OCI-LY3 (cell line): ENCODE results near the gene ALKAL2.

Source experiments
- H2AFZ ChIP-seq: fragments of 200-600, 300-600 bp; shearing (Covaris generic); 2 replicates; pipeline ENCODE4 v1.6.0; 2014; ENCODE audit warnings: antibody characterized with exemption, low read depth, low read length
- H3K27ac ChIP-seq: fragments of 200-600, 300-600 bp; sonication (generic); 2 replicates; pipeline ENCODE4 v1.5.1; 2014; ENCODE audit warnings: mild to moderate bottlenecking, low read length, moderate library complexity, mixed read lengths
- H3K27me3 ChIP-seq: fragments of 200-600, 300-600 bp; sonication (generic); 2 replicates; pipeline ENCODE4 v1.6.1; 2014; ENCODE audit warnings: low read depth, low read length, mixed read lengths
- H3K36me3 ChIP-seq: fragments of 200-600, 300-600 bp; sonication (generic); replicated peaks from 2 replicates; pipeline ENCODE3; 2014; ENCODE audit warnings: low read depth, low read length, mixed read lengths
- H3K4me1 ChIP-seq: fragments of 300-600, 200-600 bp; sonication (generic); 2 replicates; pipeline ENCODE4 v1.6.1; 2014; ENCODE audit warnings: low read length, mixed read lengths
- H3K4me2 ChIP-seq: fragments of 200-600, 300-600 bp; sonication (generic); 2 replicates; pipeline ENCODE4 v1.6.1; 2014; ENCODE audit warnings: low read length, mixed read lengths
- H3K4me3 ChIP-seq: fragments of 300-600, 200-600 bp; sonication (generic); 2 replicates; pipeline ENCODE4 v1.5.1; 2014; ENCODE audit warnings: antibody characterized with exemption, mild to moderate bottlenecking, low read length, moderate library complexity
- H3K79me2 ChIP-seq: fragments of 300-600, 200-600 bp; shearing (Covaris generic); 2 replicates; pipeline ENCODE4 v1.6.1; 2014; ENCODE audit warnings: mild to moderate bottlenecking, low read length, mixed read lengths
- H3K9ac ChIP-seq: fragments of 300-600, 200-600 bp; shearing (Covaris generic); 2 replicates; pipeline ENCODE4 v1.6.0; 2014; ENCODE audit warnings: mild to moderate bottlenecking, low read length, moderate library complexity
- H3K9me3 ChIP-seq: fragments of 200-600, 300-600 bp; shearing (Covaris generic); 2 replicates; pipeline ENCODE4 v1.6.1; 2014; ENCODE audit warnings: low read length, mixed read lengths; ENCODE audit not compliant: insufficient read depth
- H4K20me1 ChIP-seq: fragments of 200-600, 300-600 bp; sonication (generic); 2 replicates; pipeline ENCODE4 v1.6.1; 2016; ENCODE audit warnings: low read length, mixed read lengths; ENCODE audit not compliant: insufficient read depth
- EZH2phosphoT487 ChIP-seq: fragments of 200-600 bp; shearing (Covaris generic); IDR thresholded peaks from 2 replicates; pipeline ENCODE4 v1.6.1; 2018; ENCODE audit warnings: antibody characterized with exemption, mixed run types, low read depth
- TF ChIP-seq, protein P1 (sequence below): fragments of 200-600, 300-600 bp; sonication (generic); IDR thresholded peaks from 2 replicates; pipeline ENCODE4 v1.5.1; 2014; ENCODE audit warnings: antibody characterized with exemption, low read length, low read depth

ALKAL2 gene

DNA sequence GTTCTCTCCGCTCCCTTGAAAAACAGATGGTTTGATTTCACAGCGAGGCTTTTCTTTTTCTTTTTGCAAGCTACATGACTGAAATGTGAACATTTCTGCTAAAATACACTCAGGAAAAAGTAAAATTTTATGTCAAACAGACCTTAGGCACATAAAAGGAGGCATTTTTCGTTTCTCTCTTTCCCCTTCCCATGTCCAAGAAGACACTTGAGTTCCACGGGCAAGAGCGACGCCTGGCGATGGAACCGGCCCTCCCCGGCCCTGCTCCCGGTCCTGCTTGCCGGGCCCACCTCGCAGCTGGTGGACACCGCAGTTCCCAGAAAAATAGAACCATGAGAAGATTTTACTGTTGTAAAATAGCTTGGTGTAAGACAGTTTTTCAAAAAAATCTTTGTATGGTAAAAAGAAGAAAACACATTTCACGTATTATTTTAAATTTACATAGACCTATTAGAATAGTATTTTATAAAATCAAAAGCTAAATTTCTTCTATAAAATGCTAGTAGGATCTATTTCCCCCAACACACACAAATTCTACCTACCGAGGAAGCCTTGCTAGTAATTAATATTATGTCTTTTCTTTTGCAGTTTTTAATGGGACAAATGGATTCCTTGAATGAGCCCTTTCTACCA, 2.3 kb upstream of the ALKAL2 start:
- H4K20me1 ChIP-seq = no peaks in the 10 kb centered on the region
- no peak overlapping the region for H3K9ac ChIP-seq
- no peaks in the 10 kb centered on the region for H3K79me2 ChIP-seq
- no peak for TF ChIP-seq EZH2phosphoT487
- TF ChIP-seq, protein P1, sequence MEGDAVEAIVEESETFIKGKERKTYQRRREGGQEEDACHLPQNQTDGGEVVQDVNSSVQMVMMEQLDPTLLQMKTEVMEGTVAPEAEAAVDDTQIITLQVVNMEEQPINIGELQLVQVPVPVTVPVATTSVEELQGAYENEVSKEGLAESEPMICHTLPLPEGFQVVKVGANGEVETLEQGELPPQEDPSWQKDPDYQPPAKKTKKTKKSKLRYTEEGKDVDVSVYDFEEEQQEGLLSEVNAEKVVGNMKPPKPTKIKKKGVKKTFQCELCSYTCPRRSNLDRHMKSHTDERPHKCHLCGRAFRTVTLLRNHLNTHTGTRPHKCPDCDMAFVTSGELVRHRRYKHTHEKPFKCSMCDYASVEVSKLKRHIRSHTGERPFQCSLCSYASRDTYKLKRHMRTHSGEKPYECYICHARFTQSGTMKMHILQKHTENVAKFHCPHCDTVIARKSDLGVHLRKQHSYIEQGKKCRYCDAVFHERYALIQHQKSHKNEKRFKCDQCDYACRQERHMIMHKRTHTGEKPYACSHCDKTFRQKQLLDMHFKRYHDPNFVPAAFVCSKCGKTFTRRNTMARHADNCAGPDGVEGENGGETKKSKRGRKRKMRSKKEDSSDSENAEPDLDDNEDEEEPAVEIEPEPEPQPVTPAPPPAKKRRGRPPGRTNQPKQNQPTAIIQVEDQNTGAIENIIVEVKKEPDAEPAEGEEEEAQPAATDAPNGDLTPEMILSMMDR = no peak
- no peak overlapping the region for H3K4me2 ChIP-seq
- H3K4me3 ChIP-seq = no peak overlapping the region
- H3K9me3 ChIP-seq = no peaks in the 10 kb centered on the region
- H2AFZ ChIP-seq = no peak overlapping the region
- no peaks in the 10 kb centered on the region for H3K4me1 ChIP-seq
- peaks cover 4% of the 10 kb centered on the region for H3K36me3 ChIP-seq
- H3K27ac ChIP-seq = no peak overlapping the region
- H3K27me3 ChIP-seq = no peaks in the 10 kb centered on the region

DNA sequence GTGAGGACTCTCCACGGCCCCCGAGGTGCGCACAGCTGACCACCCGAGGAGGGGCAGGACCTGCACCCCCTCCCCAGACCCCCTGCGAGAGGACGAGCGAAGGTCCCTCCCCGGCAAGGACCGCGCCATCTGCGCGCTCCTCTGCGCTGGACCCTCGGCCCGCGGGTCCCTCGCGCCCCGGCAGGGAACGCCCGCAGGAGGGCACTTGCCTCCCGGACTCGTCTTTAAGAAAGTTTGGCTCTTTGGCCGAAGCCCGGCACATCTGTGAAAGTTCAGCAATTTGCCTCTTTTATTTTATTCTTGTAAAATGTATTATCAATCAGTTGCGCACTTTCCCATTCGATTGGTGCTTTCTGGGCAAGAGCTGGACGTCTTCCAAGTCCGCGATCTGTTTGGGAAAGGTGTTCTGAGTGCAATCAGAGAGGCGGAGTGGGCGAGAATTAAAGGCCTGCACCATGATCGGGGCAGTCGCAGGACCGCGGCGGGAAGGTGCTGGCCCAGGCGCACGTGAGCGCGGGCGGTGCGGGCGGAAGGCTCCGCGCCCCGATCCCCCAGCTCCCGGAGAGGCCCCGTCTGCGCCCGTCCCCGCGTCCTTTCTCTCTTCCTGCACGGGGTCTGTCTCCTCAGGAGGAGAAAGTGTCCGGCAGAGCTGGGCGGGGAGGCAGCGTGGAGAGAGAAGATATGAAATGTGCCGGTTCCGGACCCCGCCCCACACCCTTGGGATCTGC, 1.6 kb upstream of the ALKAL2 start:
- no peaks in the 10 kb centered on the region for H3K79me2 ChIP-seq
- no peaks in the 10 kb centered on the region for H3K4me1 ChIP-seq
- H3K9ac ChIP-seq = no peak overlapping the region
- no peak overlapping the region for H3K4me3 ChIP-seq
- H4K20me1 ChIP-seq = no peaks in the 10 kb centered on the region
- H3K27ac ChIP-seq = no peak overlapping the region
- no peak overlapping the region for H3K4me2 ChIP-seq
- no peaks in the 10 kb centered on the region for H3K9me3 ChIP-seq
- TF ChIP-seq EZH2phosphoT487 = no peak
- TF ChIP-seq, protein P1 = no peak
- H2AFZ ChIP-seq = no peak overlapping the region
- no peaks in the 10 kb centered on the region for H3K27me3 ChIP-seq
- H3K36me3 ChIP-seq = peaks cover 4% of the 10 kb centered on the region

DNA sequence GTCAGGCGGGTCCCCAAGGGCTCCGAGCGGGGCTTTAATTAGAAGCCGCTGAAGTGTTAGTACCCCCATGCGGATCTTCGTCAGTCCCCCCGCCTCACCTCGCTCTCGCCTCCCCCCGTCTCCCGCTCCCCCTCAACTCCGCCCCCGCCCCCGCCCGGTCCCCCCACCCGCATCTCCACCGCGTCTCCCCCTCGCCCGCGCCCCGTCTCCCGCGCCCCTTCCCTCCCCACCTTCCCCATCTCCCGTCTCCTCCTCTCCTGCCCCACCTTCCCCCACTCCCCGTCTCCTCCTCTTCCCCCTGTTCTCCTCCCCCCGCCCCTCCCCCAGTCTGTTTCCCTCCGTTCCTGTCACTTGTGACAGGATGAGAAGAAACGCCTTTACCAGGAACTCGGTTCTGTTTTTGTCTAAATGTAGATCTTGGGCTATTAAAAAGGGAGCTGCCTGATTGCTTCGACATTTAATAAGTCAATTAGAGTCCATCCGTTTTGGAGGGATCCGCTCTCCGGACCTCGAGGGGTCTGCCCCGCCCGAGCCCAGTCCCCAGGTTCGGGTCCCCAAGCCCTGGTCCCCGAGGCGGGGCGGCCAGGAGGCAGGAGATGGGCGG, 969 bp upstream of the ALKAL2 start:
- no peaks in the 10 kb centered on the region for H3K9me3 ChIP-seq
- H3K27me3 ChIP-seq = no peaks in the 10 kb centered on the region
- H3K4me2 ChIP-seq = no peak overlapping the region
- no peak overlapping the region for H2AFZ ChIP-seq
- TF ChIP-seq EZH2phosphoT487 = no peak
- TF ChIP-seq, protein P1 = no peak
- H3K27ac ChIP-seq = no peak overlapping the region
- H3K9ac ChIP-seq = no peak overlapping the region
- H3K4me3 ChIP-seq = no peak overlapping the region
- no peaks in the 10 kb centered on the region for H3K4me1 ChIP-seq
- no peaks in the 10 kb centered on the region for H4K20me1 ChIP-seq
- no peaks in the 10 kb centered on the region for H3K79me2 ChIP-seq
- H3K36me3 ChIP-seq = peaks cover 4% of the 10 kb centered on the region

DNA sequence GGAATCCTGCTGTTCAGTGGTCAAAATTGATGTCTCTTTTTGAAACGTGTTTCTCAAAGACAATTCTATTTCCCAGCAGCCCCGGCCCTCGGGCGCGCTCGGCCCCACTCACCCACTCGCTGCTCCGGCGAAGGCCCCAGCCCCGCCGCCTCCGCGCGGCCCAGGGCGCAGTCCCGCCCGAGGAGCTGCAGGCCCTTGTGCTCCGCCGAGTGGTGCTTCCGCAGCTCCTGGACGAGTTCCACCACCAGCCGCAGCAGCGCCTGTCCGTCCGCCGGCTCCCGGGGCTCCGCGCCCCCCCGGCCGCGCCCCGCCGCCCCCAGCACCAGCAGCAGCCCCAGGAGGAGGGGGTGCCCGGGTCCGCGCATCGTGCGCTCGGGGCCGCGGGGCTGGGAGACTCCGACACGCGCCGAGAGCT, 413 bp downstream of the ALKAL2 start:
- Histone ChIP-seq H3K4me1 (no peaks in the 10 kb centered on the region), H4K20me1 (no peaks in the 10 kb centered on the region), H3K36me3 (peaks cover 10% of the 10 kb centered on the region), H2AFZ (no peak overlapping the region), H3K9ac (no peak overlapping the region), H3K79me2 (no peaks in the 10 kb centered on the region), H3K27ac (no peak overlapping the region), H3K27me3 (no peaks in the 10 kb centered on the region), H3K4me2 (no peak overlapping the region), H3K9me3 (no peaks in the 10 kb centered on the region), H3K4me3 (no peak overlapping the region)
- no peak for TF ChIP-seq EZH2phosphoT487
- TF ChIP-seq, protein P1 = no peak
